HCT116 (cell line): Measurements from ENCODE around the gene ZNF384. TPM values are rescaled to one million over a fixed set of nuclear protein-coding genes. Genes with fewer than 3 reads are reported as not detected.
A peak's percentile ranks its signal among the peaks of the same experiment; 100 is the strongest.

Experiments
- ATAC-seq: fragments of 200-7000 bp; cut with Tn5 transposase; 2 replicates; pipeline ENCODE4 v1.9.1; 2020; ENCODE audit warnings: mild to moderate bottlenecking, moderate library complexity
- BruUV-seq: library from RNA; stranded (reverse); fragments of 400-500 nt; replicated peaks from 2 replicates; lab custom pipeline; 2021; lab: Mats Ljungman, UMichigan
- CTCF ChIA-PET: fragments of 300-600 bp; sonication (Branson Sonifier 250); formaldehyde crosslinking; loops from one replicate; lab custom pipeline; 2021; ENCODE audit warnings: antibody characterized with exemption; lab: Charles Lee
- POLR2A ChIA-PET: fragments of 300-600, 350-600 bp; sonication (Branson Sonifier 250); formaldehyde crosslinking; loops from one replicate; lab custom pipeline; 2021; ENCODE audit warnings: antibody characterized with exemption; lab: Charles Lee
- RAD21 ChIA-PET, 2 experiments: fragments of 300-600 bp; sonication (Branson Sonifier 250); formaldehyde crosslinking; loops; one replicate each; lab custom pipeline; 2023; ENCODE audit warnings: low total read pairs in 2 of 2; ENCODE audit not compliant: uncharacterized antibody in 2 of 2, unreplicated experiment in 2 of 2, low non-redundant PET in 1 of 2; lab: Charles Lee
- DNase-seq: peaks from one replicate; pipeline ENCODE4 v3.0.0-alpha.2; 2010; ENCODE audit warnings: low read depth, low spot score
- H2AFZ ChIP-seq: fragments of 200-600 bp; shearing (Covaris generic), sonication (generic); 2 replicates; pipeline ENCODE4 v1.6.1; 2017; ENCODE audit warnings: low read depth, mixed run types, mixed read lengths, antibody characterized with exemption, low read length; ENCODE audit not compliant: poor library complexity, severe bottlenecking
- H3K27ac ChIP-seq: 2 replicates; pipeline ENCODE4 v1.5.1; 2012; ENCODE audit warnings: low read depth, low read length
- H3K27me3 ChIP-seq: fragments of 200-600 bp; sonication (generic); 2 replicates; pipeline ENCODE4 v1.6.1; 2016; ENCODE audit warnings: mixed run types, low read length, mixed read lengths; ENCODE audit not compliant: insufficient read depth
- H3K36me3 ChIP-seq, 2 experiments: fragments of 200-500 bp in 1 of 2; fragments of 200-600 bp in 1 of 2; sonication (Bioruptor generic) in 1 of 2; sonication (generic) in 1 of 2; 2 replicates each; pipeline versions ENCODE4 v1.5.1 to v1.6.1; 2014 to 2016; ENCODE audit warnings: low read length in 2 of 2, inconsistent platforms in 1 of 2, mixed read lengths in 1 of 2, mixed run types in 1 of 2; ENCODE audit not compliant: insufficient read depth in 2 of 2, control insufficient read depth in 1 of 2
- H3K4me1 ChIP-seq, 2 experiments: fragments of 200-600 bp in 1 of 2; sonication (generic) in 1 of 2; 2 replicates each; pipeline versions ENCODE4 v1.5.1 to v1.6.1; 2012 to 2017; ENCODE audit warnings: low read length in 2 of 2, inconsistent platforms in 1 of 2, mild to moderate bottlenecking in 1 of 2, mixed read lengths in 1 of 2, mixed run types in 1 of 2, moderate library complexity in 1 of 2; ENCODE audit not compliant: insufficient read depth in 2 of 2, control insufficient read depth in 1 of 2
- H3K4me2 ChIP-seq: fragments of 200-600 bp; sonication (generic); 2 replicates; pipeline ENCODE4 v1.6.1; 2017; ENCODE audit warnings: mixed run types, low read length, mixed read lengths
- H3K4me3 ChIP-seq, 2 experiments: fragments of 200-600 bp in 1 of 2; sonication (generic) in 1 of 2; replicated peaks in 1 of 2; 2 replicates each; pipeline ENCODE4 v1.5.1; 2011 to 2016; ENCODE audit warnings: low read length in 2 of 2, control low read depth in 1 of 2, low read depth in 1 of 2, mild to moderate bottlenecking in 1 of 2, mixed read lengths in 1 of 2, mixed run types in 1 of 2
- H3K79me2 ChIP-seq: fragments of 200-600 bp; sonication (generic); 2 replicates; pipeline ENCODE4 v1.6.1; 2017; ENCODE audit warnings: mild to moderate bottlenecking, mixed run types, low read length, moderate library complexity, mixed read lengths; ENCODE audit not compliant: insufficient read depth
- H3K9ac ChIP-seq: fragments of 200-600 bp; sonication (generic); 2 replicates; pipeline ENCODE4 v1.6.1; 2016; ENCODE audit warnings: low read length, mixed read lengths
- H3K9me2 ChIP-seq: fragments of 200-600 bp; sonication (generic), shearing (Covaris generic); 2 replicates; pipeline ENCODE4 v1.6.1; 2017; ENCODE audit warnings: mixed run types, mild to moderate bottlenecking, moderate library complexity; ENCODE audit not compliant: insufficient read depth
- H3K9me3 ChIP-seq, 2 experiments: fragments of 200-500 bp in 1 of 2; fragments of 200-600 bp in 1 of 2; sonication (Bioruptor generic) in 1 of 2; sonication (generic) in 1 of 2; 2 replicates each; pipeline ENCODE4 v1.6.1; 2014 to 2017; ENCODE audit warnings: low read length in 2 of 2, mixed read lengths in 2 of 2, inconsistent platforms in 1 of 2, low read depth in 1 of 2, mild to moderate bottlenecking in 1 of 2, mixed run types in 1 of 2, moderate library complexity in 1 of 2; ENCODE audit not compliant: control insufficient read depth in 1 of 2, insufficient read depth in 1 of 2
- H4K20me1 ChIP-seq: fragments of 200-600 bp; sonication (generic), shearing (Covaris generic); 2 replicates; pipeline ENCODE4 v1.6.1; 2017; ENCODE audit warnings: mixed run types, mild to moderate bottlenecking, moderate library complexity; ENCODE audit not compliant: insufficient read depth
- CBX3 ChIP-seq: IDR thresholded peaks from 2 replicates; pipeline ENCODE4 v1.6.1; 2012; ENCODE audit warnings: low read depth
- CEBPB ChIP-seq: IDR thresholded peaks from 2 replicates; pipeline ENCODE4 v1.6.1; 2012; ENCODE audit warnings: low read depth
- CTCF ChIP-seq, 3 experiments: fragments of 200-600 bp in 1 of 3; sonication (generic) in 1 of 3; IDR thresholded peaks in 2 of 3; conservative IDR thresholded peaks in 1 of 3; 2 replicates each; pipeline ENCODE4 v1.5.1; 2012 to 2017; ENCODE audit warnings: low read depth in 2 of 3, low read length in 2 of 3, antibody characterized with exemption in 1 of 3, borderline replicate concordance in 1 of 3, control low read depth in 1 of 3, mild to moderate bottlenecking in 1 of 3, mixed read lengths in 1 of 3, mixed run types in 1 of 3, moderate library complexity in 1 of 3; ENCODE audit not compliant: insufficient read depth in 1 of 3
- EGR1 ChIP-seq: IDR thresholded peaks from 2 replicates; pipeline ENCODE4 v1.6.1; 2012; ENCODE audit warnings: low read depth
- ELF1 ChIP-seq: IDR thresholded peaks from 2 replicates; pipeline ENCODE4 v1.6.1; 2012; ENCODE audit warnings: low read depth, borderline replicate concordance
- EZH2 ChIP-seq: fragments of 200-600 bp; sonication (generic); IDR thresholded peaks from 2 replicates; pipeline ENCODE4 v1.6.1; 2017; ENCODE audit warnings: antibody characterized with exemption, mixed run types
- EZH2phosphoT487 ChIP-seq: fragments of 200-600 bp; IDR thresholded peaks from 2 replicates; pipeline ENCODE4 v1.6.1; 2018; ENCODE audit warnings: antibody characterized with exemption, borderline replicate concordance
- FOSL1 ChIP-seq: IDR thresholded peaks from 2 replicates; pipeline ENCODE4 v1.6.1; 2012; ENCODE audit warnings: low read depth
- JUND ChIP-seq: IDR thresholded peaks from 2 replicates; pipeline ENCODE4 v1.6.1; 2012
- POLR2A ChIP-seq: IDR thresholded peaks from 2 replicates; pipeline ENCODE4 v1.7.0; 2011; ENCODE audit warnings: borderline replicate concordance; ENCODE audit not compliant: insufficient read depth, insufficient read length; ENCODE audit errors: extremely low read depth
- POLR2AphosphoS5 ChIP-seq: IDR thresholded peaks from 2 replicates; pipeline ENCODE4 v1.6.1; 2011; ENCODE audit warnings: mild to moderate bottlenecking, low read depth, low read length, moderate library complexity
- RAD21 ChIP-seq: IDR thresholded peaks from 2 replicates; pipeline ENCODE4 v1.6.1; 2012; ENCODE audit warnings: low read depth, mild to moderate bottlenecking
- SIN3A ChIP-seq: IDR thresholded peaks from 2 replicates; pipeline ENCODE4 v1.6.1; 2012; ENCODE audit warnings: low read depth
- SP1 ChIP-seq: IDR thresholded peaks from 2 replicates; pipeline ENCODE4 v1.6.1; 2012; ENCODE audit warnings: low read depth
- TCF7L2 ChIP-seq: IDR thresholded peaks from 2 replicates; pipeline ENCODE4 v1.7.0; 2011; ENCODE audit warnings: borderline replicate concordance, inconsistent platforms; ENCODE audit not compliant: insufficient read depth, insufficient read length; ENCODE audit errors: extremely low read depth
- YY1 ChIP-seq: IDR thresholded peaks from 2 replicates; pipeline ENCODE4 v1.6.1; 2011; ENCODE audit warnings: low read length, low read depth, moderate library complexity, mild to moderate bottlenecking; ENCODE audit not compliant: insufficient replicate concordance; ENCODE audit errors: extremely low read depth
- ZBTB33 ChIP-seq: IDR thresholded peaks from 2 replicates; pipeline ENCODE4 v1.6.1; 2011; ENCODE audit warnings: mild to moderate bottlenecking, low read length, moderate library complexity; ENCODE audit not compliant: insufficient replicate concordance; ENCODE audit errors: extremely low read depth
- ZNF274 ChIP-seq: fragments of 200-500 bp; sonication (Bioruptor generic); IDR thresholded peaks from 2 replicates; pipeline ENCODE4 v1.6.1; 2014; ENCODE audit warnings: mild to moderate bottlenecking, low read depth, low read length, inconsistent platforms
- intact Hi-C: fragments of 100-400 bp; cut with micrococcal nuclease; formaldehyde crosslinking; loops from 2 replicates; pipeline ENCODE4 v1.10.0; 2022
- total RNA-seq: library from RNA; stranded (reverse); gene quantifications from one replicate; pipeline ENCODE4 v1.2.1, GENCODE V29; 2021; ENCODE audit not compliant: unreplicated experiment
- TF ChIP-seq, protein P1 (sequence below): IDR thresholded peaks from 2 replicates; pipeline ENCODE4 v1.6.1; 2012
- TF ChIP-seq, protein P2 (sequence below): IDR thresholded peaks from 2 replicates; pipeline ENCODE4 v1.6.1; 2012

ZNF384 gene
- total RNA-seq, 1 experiment from 2014 or later = 73.4 TPM

- TF ChIP-seq, protein P1, sequence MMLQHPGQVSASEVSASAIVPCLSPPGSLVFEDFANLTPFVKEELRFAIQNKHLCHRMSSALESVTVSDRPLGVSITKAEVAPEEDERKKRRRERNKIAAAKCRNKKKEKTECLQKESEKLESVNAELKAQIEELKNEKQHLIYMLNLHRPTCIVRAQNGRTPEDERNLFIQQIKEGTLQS = no peak
- TF ChIP-seq SP1 = no peak
- TF ChIP-seq POLR2AphosphoS5 = no peak
These were observed 47.6 kb upstream of the ZNF384 start (continued) for GRCh38 chr12:6736754-6737153.

GRCh38 chr12:6735448-6736191 is 46.4 kb upstream of the ZNF384 start:
- ChIA-PET POLR2A (interaction anchor here (1.7 kb wide), 1 partner anchor 12 kb away, joined by 4 read pairs; the partner anchor contains the start of gene COPS7A), CTCF (interaction anchor here (1.0 to 1.2 kb wide), 2 partner anchors 11 to 43 kb away, joined by 3 read pairs; no protein-coding TSS in a partner anchor), RAD21 (no interaction called here)
- H3K4me3 ChIP-seq = no peak overlapping the region
- DNase-seq (no peak), ATAC-seq (peak; percentile 97)
- H3K4me1 ChIP-seq = peaks cover 4 to 10% of the 10 kb centered on the region in 2 experiments
- H3K79me2 ChIP-seq = no peaks in the 10 kb centered on the region
- peak overlapping the region; percentile 63; the same call in 1 of the 2 replicates for H3K27ac ChIP-seq
- H4K20me1 ChIP-seq = no peaks in the 10 kb centered on the region
- H3K9ac ChIP-seq = peak overlapping the region; percentile 12
- H3K9me2 ChIP-seq = no peaks in the 10 kb centered on the region
- H2AFZ ChIP-seq = no peak overlapping the region
- H3K9me3 ChIP-seq = no peaks in the 10 kb centered on the region
- BruUV-seq = no TSS peak
- H3K27me3 ChIP-seq = no peaks in the 10 kb centered on the region
- peaks cover 0 to 11% of the 10 kb centered on the region in 2 experiments; a peak in 1 of 4 replicates for H3K36me3 ChIP-seq
- peak overlapping the region; percentile 23; the same call in 1 of the 2 replicates for H3K4me2 ChIP-seq
- intact Hi-C loops = loop anchor here (1.0 kb wide), 2 partner anchors 44 to 90 kb away; no protein-coding TSS in a partner anchor
- no peak for TF ChIP-seq YY1
- no peak; the same call in 1 of the 2 replicates for TF ChIP-seq CBX3
- no peak for TF ChIP-seq JUND
- TF ChIP-seq POLR2AphosphoS5 = no peak
- no peak for TF ChIP-seq ZNF274
- TF ChIP-seq SP1 = no peak; the same call in 1 of the 2 replicates
- TF ChIP-seq SIN3A = no peak
- TF ChIP-seq TCF7L2 = no peak
- no peak for TF ChIP-seq EZH2phosphoT487
- TF ChIP-seq EGR1 = no peak
- TF ChIP-seq ELF1 = no peak
- no peak for TF ChIP-seq CEBPB
- peak; percentile 85 to 86 (median 86) for TF ChIP-seq CTCF (IDR thresholded peaks at IDR 0.05 in 2 of 3, conservative IDR thresholded peaks at IDR 0.05 in 1 of 3; ENCODE audit: borderline replicate concordance in 1 of 3, insufficient read depth in 1 of 3, low read depth in 2 of 3, low read length in 2 of 3)
- TF ChIP-seq, protein P1 = no peak
- no peak for TF ChIP-seq EZH2
- TF ChIP-seq RAD21 = peak; percentile 81
- TF ChIP-seq FOSL1 = peak; percentile 27; the same call in 1 of the 2 replicates
- TF ChIP-seq, protein P2, sequence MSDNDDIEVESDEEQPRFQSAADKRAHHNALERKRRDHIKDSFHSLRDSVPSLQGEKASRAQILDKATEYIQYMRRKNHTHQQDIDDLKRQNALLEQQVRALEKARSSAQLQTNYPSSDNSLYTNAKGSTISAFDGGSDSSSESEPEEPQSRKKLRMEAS = no peak
- no peak for TF ChIP-seq ZBTB33
- no peak for TF ChIP-seq POLR2A
